ENCODE results near the gene DGCR2. TPM values are rescaled to one million over a fixed set of nuclear protein-coding genes. Genes with fewer than 3 reads are reported as not detected.
"Not testable (repeated sequence)": the region's sequence is repeated elsewhere in the genome, so short reads cannot be mapped to it uniquely, and the experiment has no call there.

DGCR2 gene
- total RNA-seq, 1 donor: 80.0 TPM

- DNase-seq (ENCODE audit: low read depth in 2 of 3, low spot score in 2 of 3): no peak
Measured at GRCh38 chr22:19086896-19087295, 35.3 kb downstream of the DGCR2 start.

GRCh38 chr22:19086417-19086816, 35.8 kb downstream of the DGCR2 start:
- DNase-seq (ENCODE audit: low read depth in 2 of 3, low spot score in 2 of 3): no peak

- peak in 2 of 3 donors; percentile 20 to 25 for DNase-seq (ENCODE audit: low read depth in 2 of 3, low spot score in 2 of 3)
Measured at GRCh38 chr22:19085233-19085718, 36.9 kb downstream of the DGCR2 start.

- DNase-seq (ENCODE audit: low read depth in 2 of 3, low spot score in 2 of 3): not testable (repeated sequence)
Measured at GRCh38 chr22:19084586-19084985, 37.6 kb downstream of the DGCR2 start.

GRCh38 chr22:19084126-19084525, 38.1 kb downstream of the DGCR2 start:
- not testable (repeated sequence) for DNase-seq (ENCODE audit: low read depth in 2 of 3, low spot score in 2 of 3)

GRCh38 chr22:19082793-19083192, 39.4 kb downstream of the DGCR2 start:
- DNase-seq (ENCODE audit: low read depth in 2 of 3, low spot score in 2 of 3): no peak

- no peak for DNase-seq (ENCODE audit: low read depth in 2 of 3, low spot score in 2 of 3)
Measured at GRCh38 chr22:19082101-19082500, 40.1 kb downstream of the DGCR2 start.

GRCh38 chr22:19081351-19081750, 40.9 kb downstream of the DGCR2 start:
- DNase-seq (ENCODE audit: low read depth in 2 of 3, low spot score in 2 of 3): no peak

GRCh38 chr22:19080853-19081252, 41.4 kb downstream of the DGCR2 start:
- no peak for DNase-seq (ENCODE audit: low read depth in 2 of 3, low spot score in 2 of 3)

- no peak for DNase-seq (ENCODE audit: low read depth in 2 of 3, low spot score in 2 of 3)
Measured at GRCh38 chr22:19079691-19080090, 42.5 kb downstream of the DGCR2 start.

GRCh38 chr22:19075404-19075803, 46.8 kb downstream of the DGCR2 start:
- DNase-seq (ENCODE audit: low read depth in 2 of 3, low spot score in 2 of 3): no peak

- DNase-seq (ENCODE audit: low read depth in 2 of 3, low spot score in 2 of 3): not testable (repeated sequence)
Measured at GRCh38 chr22:19072853-19073252, 49.4 kb downstream of the DGCR2 start.

- DNase-seq (ENCODE audit: low read depth in 2 of 3, low spot score in 2 of 3): no peak
Measured at GRCh38 chr22:19070397-19071169, 51.6 kb downstream of the DGCR2 start.

- DNase-seq (ENCODE audit: low read depth in 2 of 3, low spot score in 2 of 3): no peak
Measured at GRCh38 chr22:19069451-19069850, 52.8 kb downstream of the DGCR2 start.

- no peak for DNase-seq (ENCODE audit: low read depth in 2 of 3, low spot score in 2 of 3)
Measured at GRCh38 chr22:19068784-19069271, 53.4 kb downstream of the DGCR2 start.

GRCh38 chr22:19067696-19068348, 54.4 kb downstream of the DGCR2 start:
- no peak for DNase-seq (ENCODE audit: low read depth in 2 of 3, low spot score in 2 of 3)

- no peak for DNase-seq (ENCODE audit: low read depth in 2 of 3, low spot score in 2 of 3)
Measured at GRCh38 chr22:19066531-19067271, 55.5 kb downstream of the DGCR2 start.

- no peak for DNase-seq (ENCODE audit: low read depth in 2 of 3, low spot score in 2 of 3)
Measured at GRCh38 chr22:19065929-19066328, 56.3 kb downstream of the DGCR2 start.

GRCh38 chr22:19065298-19065859, 56.8 kb downstream of the DGCR2 start:
- no peak for DNase-seq (ENCODE audit: low read depth in 2 of 3, low spot score in 2 of 3)

- no peak for DNase-seq (ENCODE audit: low read depth in 2 of 3, low spot score in 2 of 3)
Measured at GRCh38 chr22:19064354-19065054, 57.7 kb downstream of the DGCR2 start.
